ENCODE data around the gene FNBP1L.

- no peak for TF ChIP-seq CTCF (IDR thresholded peaks at IDR 0.05; ENCODE audit: control extremely low read depth in 1 of 3, insufficient read depth in 1 of 3, low read depth in 1 of 3, low read length in 3 of 3)
- TF ChIP-seq POLR2A (IDR thresholded peaks at IDR 0.05; ENCODE audit: control extremely low read depth in 1 of 2, low read depth in 2 of 2, low read length in 2 of 2): no peak
- TF ChIP-seq GABPA (IDR thresholded peaks at IDR 0.05; ENCODE audit: borderline replicate concordance, insufficient read depth, low read length): no peak
- no peak for TF ChIP-seq SIN3A (conservative IDR thresholded peaks at IDR 0.05 in 1 of 2, IDR thresholded peaks at IDR 0.05 in 1 of 2; ENCODE audit: low read depth in 1 of 2, low read length in 2 of 2)
- TF ChIP-seq USF2 (IDR thresholded peaks at IDR 0.05; ENCODE audit: low read length): no peak
- no peak for TF ChIP-seq POLR2AphosphoS5 (IDR thresholded peaks at IDR 0.05; ENCODE audit: low read depth, low read length)
- TF ChIP-seq EZH2 (IDR thresholded peaks at IDR 0.05; ENCODE audit: low read depth, low read length, severe bottlenecking): no peak
- no peak for TF ChIP-seq TAF1 (IDR thresholded peaks at IDR 0.05; ENCODE audit: low read depth, low read length)
- TF ChIP-seq RAD21 (IDR thresholded peaks at IDR 0.05 in 1 of 2, conservative IDR thresholded peaks at IDR 0.05 in 1 of 2; ENCODE audit: low read depth in 2 of 2, low read length in 2 of 2): no peak
These were observed 130.5 kb downstream of the FNBP1L start for GRCh38 chr1:93578433-93578830.

All from H1 (cell line).